GM12892 (cell line): Measurements from ENCODE around the gene TBX1.

Source experiments
- POLR2A ChIP-seq: IDR thresholded peaks from 2 replicates; pipeline ENCODE4 v1.6.1; 2011; ENCODE audit warnings: low read depth, low read length, control low read depth
- TAF1 ChIP-seq: IDR thresholded peaks from 2 replicates; pipeline ENCODE4 v1.6.1; 2011; ENCODE audit warnings: low read depth, mild to moderate bottlenecking, control low read depth, low read length, borderline replicate concordance

DNA sequence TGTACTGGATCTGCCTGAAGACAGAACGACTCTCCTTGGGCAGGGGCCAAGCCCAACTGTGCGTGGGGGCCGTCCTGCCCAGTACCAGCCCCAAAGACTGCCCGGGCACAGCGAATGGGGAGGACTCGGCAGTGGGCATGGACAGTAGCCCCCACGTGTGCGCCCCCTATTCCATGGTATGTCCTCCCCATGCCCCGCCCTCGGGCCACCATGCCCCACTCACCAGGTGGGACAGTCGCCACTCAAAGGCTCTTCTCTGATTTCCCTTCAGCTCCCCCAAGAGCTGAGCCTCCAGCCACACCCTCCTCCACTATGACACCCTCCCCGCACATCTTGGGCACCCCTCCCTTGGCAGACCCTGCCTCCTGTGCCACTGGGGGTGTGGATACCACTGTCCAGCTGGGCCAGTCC is 50.6 kb downstream of the TBX1 start:
- no peak for TF ChIP-seq TAF1
- no peak for TF ChIP-seq POLR2A
